MM.1S (cell line): ENCODE data around the gene KRT40.

Source experiments
- DNase-seq: peaks from one replicate; pipeline ENCODE4 v3.0.0-alpha.2; 2015
- H2AFZ ChIP-seq: fragments of 300-600 bp; sonication (generic); 2 replicates; pipeline ENCODE4 v1.6.0; 2016; ENCODE audit warnings: antibody characterized with exemption, low read length
- H3F3A ChIP-seq: fragments of 300-600 bp; sonication (generic); 2 replicates; pipeline ENCODE4 v1.6.1; 2016; ENCODE audit warnings: mild to moderate bottlenecking, antibody characterized with exemption, low read length, moderate library complexity, mixed read lengths; ENCODE audit not compliant: insufficient read depth
- H3K27ac ChIP-seq: fragments of 300-600 bp; sonication (generic); 2 replicates; pipeline ENCODE4 v1.5.1; 2016; ENCODE audit warnings: mild to moderate bottlenecking, low read length
- H3K27me3 ChIP-seq: fragments of 300-600 bp; sonication (generic); replicated peaks from 2 replicates; pipeline ENCODE4 v1.6.0; 2016; ENCODE audit warnings: low read length; ENCODE audit not compliant: insufficient read depth
- H3K36me3 ChIP-seq: fragments of 300-600 bp; sonication (generic); replicated peaks from 2 replicates; pipeline ENCODE4 v1.6.1; 2016; ENCODE audit warnings: mild to moderate bottlenecking, low read length, mixed read lengths; ENCODE audit not compliant: insufficient read depth
- H3K4me1 ChIP-seq: fragments of 300-600 bp; sonication (generic); 2 replicates; pipeline ENCODE4 v1.6.1; 2016; ENCODE audit warnings: low read length, mixed read lengths
- H3K4me2 ChIP-seq: fragments of 300-600 bp; sonication (generic); 2 replicates; pipeline ENCODE4 v1.6.0; 2016; ENCODE audit warnings: low read depth, low read length
- H3K4me3 ChIP-seq: fragments of 300-600 bp; sonication (generic); 2 replicates; pipeline ENCODE4 v1.5.1; 2016; ENCODE audit warnings: low read length, mixed read lengths
- H3K79me2 ChIP-seq: fragments of 300-600 bp; sonication (generic); 2 replicates; pipeline ENCODE4 v1.6.1; 2016; ENCODE audit warnings: mixed run types, low read length, mixed read lengths
- H3K9ac ChIP-seq: fragments of 300-600 bp; sonication (generic); 2 replicates; pipeline ENCODE4 v1.6.1; 2016; ENCODE audit warnings: low read length, mixed read lengths
- H3K9me2 ChIP-seq: fragments of 300-600 bp; sonication (generic); replicated peaks from 2 replicates; pipeline ENCODE4 v1.6.1; 2016; ENCODE audit warnings: mild to moderate bottlenecking, low read length, mixed read lengths; ENCODE audit not compliant: insufficient read depth
- H3K9me3 ChIP-seq: fragments of 300-600 bp; sonication (generic); replicated peaks from 2 replicates; pipeline ENCODE4 v1.6.1; 2016; ENCODE audit warnings: mild to moderate bottlenecking, low read length, mixed read lengths; ENCODE audit not compliant: insufficient read depth
- H4K20me1 ChIP-seq: fragments of 300-600 bp; sonication (generic); 2 replicates; pipeline ENCODE4 v1.6.1; 2016; ENCODE audit warnings: mild to moderate bottlenecking, low read length, moderate library complexity, mixed read lengths; ENCODE audit not compliant: insufficient read depth
- EZH2 ChIP-seq: fragments of 300-600 bp; sonication (generic); optimal IDR thresholded peaks from 2 replicates; pipeline ENCODE3; 2017; ENCODE audit warnings: low read depth, mild to moderate bottlenecking, antibody characterized with exemption, low read length, mixed read lengths
- EZH2phosphoT487 ChIP-seq: fragments of 300-600 bp; sonication (generic); IDR thresholded peaks from 2 replicates; pipeline ENCODE4 v1.6.1; 2018; ENCODE audit warnings: antibody characterized with exemption, low read length
- TF ChIP-seq, protein P1 (sequence below): fragments of 300-600 bp; sonication (generic); IDR thresholded peaks from 2 replicates; pipeline ENCODE4 v1.5.1; 2016; ENCODE audit warnings: antibody characterized with exemption, low read length, mixed read lengths

The KRT40 gene

DNA sequence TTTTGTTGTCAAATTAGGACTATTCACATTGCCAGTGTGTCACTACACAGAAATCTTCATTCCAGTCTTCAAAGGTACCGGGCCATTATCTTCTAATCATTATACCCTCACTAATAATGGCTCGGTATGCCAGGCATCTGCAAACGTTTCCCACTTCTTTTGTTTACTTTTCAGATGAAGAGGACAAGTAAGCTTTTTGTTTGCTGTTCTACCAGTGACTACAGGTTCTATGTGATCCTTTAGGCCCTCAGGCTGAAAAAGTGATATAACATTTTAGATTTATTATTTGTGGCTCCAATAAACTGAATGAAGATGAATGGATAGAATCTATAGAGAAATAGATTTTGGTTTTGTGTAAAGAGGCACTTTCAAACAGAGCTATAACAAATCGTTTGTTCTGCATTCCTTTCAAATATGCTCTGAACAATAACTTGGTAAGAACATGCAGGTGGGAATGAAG lies 25.2 kb upstream of the KRT40 start:
- DNase-seq: no peak
- H3K4me3 ChIP-seq: no peak overlapping the region
- H3K27me3 ChIP-seq: no peaks in the 10 kb centered on the region
- no peaks in the 10 kb centered on the region for H3K4me1 ChIP-seq
- H3K9me3 ChIP-seq: no peaks in the 10 kb centered on the region
- no peaks in the 10 kb centered on the region; the same call in 1 of the 2 replicates for H3K9me2 ChIP-seq
- H2AFZ ChIP-seq: no peak overlapping the region
- H3K79me2 ChIP-seq: no peaks in the 10 kb centered on the region
- H3K9ac ChIP-seq: no peak overlapping the region
- no peak overlapping the region for H3K4me2 ChIP-seq
- H3F3A ChIP-seq: no peaks in the 10 kb centered on the region
- TF ChIP-seq EZH2phosphoT487 (no peak), EZH2 (no peak)
- TF ChIP-seq, protein P1, sequence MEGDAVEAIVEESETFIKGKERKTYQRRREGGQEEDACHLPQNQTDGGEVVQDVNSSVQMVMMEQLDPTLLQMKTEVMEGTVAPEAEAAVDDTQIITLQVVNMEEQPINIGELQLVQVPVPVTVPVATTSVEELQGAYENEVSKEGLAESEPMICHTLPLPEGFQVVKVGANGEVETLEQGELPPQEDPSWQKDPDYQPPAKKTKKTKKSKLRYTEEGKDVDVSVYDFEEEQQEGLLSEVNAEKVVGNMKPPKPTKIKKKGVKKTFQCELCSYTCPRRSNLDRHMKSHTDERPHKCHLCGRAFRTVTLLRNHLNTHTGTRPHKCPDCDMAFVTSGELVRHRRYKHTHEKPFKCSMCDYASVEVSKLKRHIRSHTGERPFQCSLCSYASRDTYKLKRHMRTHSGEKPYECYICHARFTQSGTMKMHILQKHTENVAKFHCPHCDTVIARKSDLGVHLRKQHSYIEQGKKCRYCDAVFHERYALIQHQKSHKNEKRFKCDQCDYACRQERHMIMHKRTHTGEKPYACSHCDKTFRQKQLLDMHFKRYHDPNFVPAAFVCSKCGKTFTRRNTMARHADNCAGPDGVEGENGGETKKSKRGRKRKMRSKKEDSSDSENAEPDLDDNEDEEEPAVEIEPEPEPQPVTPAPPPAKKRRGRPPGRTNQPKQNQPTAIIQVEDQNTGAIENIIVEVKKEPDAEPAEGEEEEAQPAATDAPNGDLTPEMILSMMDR: no peak
- H3K27ac ChIP-seq: no peak overlapping the region
- no peaks in the 10 kb centered on the region for H4K20me1 ChIP-seq
- no peaks in the 10 kb centered on the region for H3K36me3 ChIP-seq

DNA sequence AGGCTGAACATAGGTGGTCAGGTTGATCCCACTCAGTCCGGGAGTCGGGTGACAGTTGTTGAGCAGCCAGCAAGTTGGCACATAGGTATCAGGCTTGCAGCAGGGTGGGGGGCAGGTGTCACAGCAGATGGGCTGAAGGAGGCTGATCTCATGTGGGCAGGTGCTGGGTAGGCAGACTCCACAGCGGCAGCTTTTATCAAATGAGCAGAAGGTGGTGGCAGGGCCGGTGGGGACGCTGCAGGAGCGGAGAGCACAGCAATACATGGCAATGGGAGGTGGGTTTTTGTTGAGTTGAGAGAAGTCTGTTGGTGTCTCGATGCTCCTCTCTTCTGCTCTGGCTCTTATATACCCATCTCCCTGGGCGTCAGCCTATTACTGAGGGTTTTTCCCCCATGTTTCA lies 24.7 kb upstream of the KRT40 start, which contains the start of gene KRTAP3-1:
Gene KRTAP3-1 (minus strand): TSS at position 318 of the 400 bp plus-strand sequence. CDS start 54 bp downstream, at position 264.
- no peak within 1 kb of the TSS for H2AFZ ChIP-seq
- no peaks in the 10 kb centered on the region for H3F3A ChIP-seq
- H4K20me1 ChIP-seq: no peaks in the 10 kb centered on the region
- H3K4me2 ChIP-seq: no peak within 1 kb of the TSS
- H3K9me3 ChIP-seq: no peaks in the 10 kb centered on the region
- TF ChIP-seq, protein P1: no peak
- H3K9ac ChIP-seq: no peak within 1 kb of the TSS
- no peak within 1 kb of the TSS for H3K27ac ChIP-seq
- DNase-seq: no peak
- H3K9me2 ChIP-seq: no peaks in the 10 kb centered on the region; the same call in 1 of the 2 replicates
- no peaks in the 10 kb centered on the region for H3K36me3 ChIP-seq
- no peak within 1 kb of the TSS for H3K4me3 ChIP-seq
- H3K27me3 ChIP-seq: no peaks in the 10 kb centered on the region
- no peaks in the 10 kb centered on the region for H3K4me1 ChIP-seq
- H3K79me2 ChIP-seq: no peaks in the 10 kb centered on the region

DNA sequence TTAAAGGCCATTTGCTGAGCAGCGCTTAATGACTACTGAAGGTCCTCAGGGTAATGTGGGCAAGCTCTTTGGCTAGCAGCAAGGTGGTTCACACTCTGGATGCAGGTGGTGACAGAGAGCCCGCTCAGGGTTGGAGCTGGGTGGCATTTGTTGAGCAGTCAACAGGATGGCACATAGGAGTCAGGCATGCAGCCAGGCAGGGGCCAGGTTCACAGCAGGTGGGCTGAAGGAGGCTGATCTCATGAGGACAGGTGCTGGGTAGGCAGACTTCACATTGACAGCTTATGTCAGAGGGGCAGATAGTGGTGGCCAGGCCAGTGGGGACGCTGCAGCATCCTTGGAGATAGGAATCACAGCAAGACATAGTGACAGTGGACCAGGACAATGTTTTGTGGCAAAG lies 20.3 kb upstream of the KRT40 start:
- TF ChIP-seq, protein P1: no peak
- no peak for TF ChIP-seq EZH2phosphoT487
- TF ChIP-seq EZH2: no peak
- Histone ChIP-seq H3K9ac (no peak overlapping the region), H3F3A (no peaks in the 10 kb centered on the region), H2AFZ (no peak overlapping the region), H3K36me3 (no peaks in the 10 kb centered on the region), H3K9me2 (no peaks in the 10 kb centered on the region; the same call in 1 of the 2 replicates), H4K20me1 (no peaks in the 10 kb centered on the region), H3K9me3 (no peaks in the 10 kb centered on the region), H3K27me3 (no peaks in the 10 kb centered on the region), H3K79me2 (no peaks in the 10 kb centered on the region), H3K4me2 (no peak overlapping the region), H3K4me3 (no peak overlapping the region), H3K4me1 (no peaks in the 10 kb centered on the region), H3K27ac (no peak overlapping the region)
- no peak for DNase-seq
